ENCODE measurements around the gene RHOT1.

The RHOT1 gene

DNA sequence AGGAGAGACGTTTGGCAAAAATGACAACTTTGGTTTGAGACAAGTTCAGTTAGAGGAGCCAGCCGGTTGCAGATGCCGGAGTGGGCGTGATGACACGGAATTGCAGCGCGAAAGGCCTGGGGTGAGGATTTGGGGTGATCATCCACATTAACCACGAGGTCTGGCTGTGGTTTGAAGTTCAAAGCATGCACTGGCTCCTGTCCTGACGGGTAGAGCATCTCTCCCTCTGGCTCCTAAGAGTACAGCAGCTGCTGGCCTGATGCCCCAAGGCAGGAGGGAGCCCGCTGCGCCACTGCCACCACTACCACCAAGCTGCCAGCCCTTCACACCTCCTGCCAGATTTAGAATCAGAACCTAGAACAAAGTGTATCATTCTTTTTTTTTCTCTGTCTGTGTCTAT is 127.1 kb downstream of the RHOT1 start:
- no peak for DNase-seq (ENCODE audit: low spot score)

DNA sequence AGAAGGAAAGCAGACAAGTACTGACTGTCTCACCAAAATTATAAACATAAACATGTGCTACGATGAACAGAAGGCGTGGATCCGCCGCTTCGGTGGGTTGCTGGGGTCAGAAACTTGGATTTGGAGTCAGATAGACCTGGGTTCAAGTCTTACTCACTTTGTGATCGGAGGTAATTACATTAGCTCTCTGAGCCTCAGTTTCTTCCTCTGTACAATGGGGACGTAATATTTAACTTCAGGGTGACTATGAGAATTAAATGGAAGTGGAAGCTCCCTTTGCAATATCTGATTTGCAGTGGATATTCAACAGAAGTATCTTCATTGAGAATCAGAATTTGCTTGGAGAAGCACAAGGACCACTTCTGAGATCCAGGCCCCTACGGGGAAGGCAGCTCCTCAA is 129.5 kb downstream of the RHOT1 start:
- DNase-seq (ENCODE audit: low spot score) = no peak

DNA sequence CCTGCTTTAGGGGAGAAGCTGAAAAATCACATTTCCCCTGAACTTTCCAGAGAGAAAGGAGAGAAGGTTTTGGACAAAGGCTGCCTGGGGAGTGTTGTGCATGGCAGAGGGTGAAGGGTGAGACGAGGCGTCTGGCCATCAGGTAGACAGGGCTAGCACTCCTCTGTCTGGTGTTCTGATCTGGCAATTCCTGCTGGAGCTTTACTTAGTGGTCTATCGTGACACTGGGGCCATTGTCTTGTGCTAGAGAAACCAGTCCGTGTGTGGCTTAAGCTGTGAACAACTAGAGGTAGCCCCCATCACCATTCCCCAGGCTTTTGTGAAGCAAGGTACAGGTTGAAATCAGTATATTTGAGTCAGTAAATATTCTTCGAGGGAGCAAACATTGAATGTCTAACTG is 131.8 kb downstream of the RHOT1 start:
- no peak for DNase-seq (ENCODE audit: low spot score)

DNA sequence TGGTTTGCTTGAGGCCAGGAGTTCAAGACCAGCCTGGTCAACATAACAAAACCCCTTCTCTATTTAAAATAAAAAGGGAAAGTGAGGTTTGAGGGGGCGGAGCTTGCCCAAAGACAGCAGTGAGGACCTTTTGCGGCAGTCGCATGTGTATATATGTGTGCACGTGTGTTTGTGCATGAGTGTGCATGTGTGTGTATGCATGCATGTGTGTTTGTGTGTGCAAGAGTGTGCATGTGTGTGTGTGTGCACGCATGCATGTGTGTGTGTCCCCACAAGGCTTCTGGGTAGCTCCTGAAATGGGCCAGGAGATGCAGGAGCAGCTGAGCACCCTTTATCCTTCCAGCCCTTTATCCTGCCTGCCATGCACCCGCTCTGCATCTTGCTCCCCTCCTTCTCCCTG is 132.3 kb downstream of the RHOT1 start:
- no peak for DNase-seq (ENCODE audit: low spot score)

All from NAMALWA (cell line).